OCI-LY3 (cell line): ENCODE results near the gene NUDT1.

ENCODE experiments used
- H2AFZ ChIP-seq: fragments of 200-600, 300-600 bp; shearing (Covaris generic); 2 replicates; pipeline ENCODE4 v1.6.0; 2014; ENCODE audit warnings: antibody characterized with exemption, low read depth, low read length
- H3K27ac ChIP-seq: fragments of 200-600, 300-600 bp; sonication (generic); 2 replicates; pipeline ENCODE4 v1.5.1; 2014; ENCODE audit warnings: mild to moderate bottlenecking, low read length, moderate library complexity, mixed read lengths
- H3K27me3 ChIP-seq: fragments of 200-600, 300-600 bp; sonication (generic); 2 replicates; pipeline ENCODE4 v1.6.1; 2014; ENCODE audit warnings: low read depth, low read length, mixed read lengths
- H3K36me3 ChIP-seq: fragments of 200-600, 300-600 bp; sonication (generic); replicated peaks from 2 replicates; pipeline ENCODE3; 2014; ENCODE audit warnings: low read depth, low read length, mixed read lengths
- H3K4me1 ChIP-seq: fragments of 300-600, 200-600 bp; sonication (generic); 2 replicates; pipeline ENCODE4 v1.6.1; 2014; ENCODE audit warnings: low read length, mixed read lengths
- H3K4me2 ChIP-seq: fragments of 200-600, 300-600 bp; sonication (generic); 2 replicates; pipeline ENCODE4 v1.6.1; 2014; ENCODE audit warnings: low read length, mixed read lengths
- H3K4me3 ChIP-seq: fragments of 300-600, 200-600 bp; sonication (generic); 2 replicates; pipeline ENCODE4 v1.5.1; 2014; ENCODE audit warnings: antibody characterized with exemption, mild to moderate bottlenecking, low read length, moderate library complexity
- H3K79me2 ChIP-seq: fragments of 300-600, 200-600 bp; shearing (Covaris generic); 2 replicates; pipeline ENCODE4 v1.6.1; 2014; ENCODE audit warnings: mild to moderate bottlenecking, low read length, mixed read lengths
- H3K9ac ChIP-seq: fragments of 300-600, 200-600 bp; shearing (Covaris generic); 2 replicates; pipeline ENCODE4 v1.6.0; 2014; ENCODE audit warnings: mild to moderate bottlenecking, low read length, moderate library complexity
- H3K9me3 ChIP-seq: fragments of 200-600, 300-600 bp; shearing (Covaris generic); 2 replicates; pipeline ENCODE4 v1.6.1; 2014; ENCODE audit warnings: low read length, mixed read lengths; ENCODE audit not compliant: insufficient read depth
- H4K20me1 ChIP-seq: fragments of 200-600, 300-600 bp; sonication (generic); 2 replicates; pipeline ENCODE4 v1.6.1; 2016; ENCODE audit warnings: low read length, mixed read lengths; ENCODE audit not compliant: insufficient read depth
- EZH2phosphoT487 ChIP-seq: fragments of 200-600 bp; shearing (Covaris generic); IDR thresholded peaks from 2 replicates; pipeline ENCODE4 v1.6.1; 2018; ENCODE audit warnings: antibody characterized with exemption, mixed run types, low read depth
- TF ChIP-seq, protein P1 (sequence below): fragments of 200-600, 300-600 bp; sonication (generic); IDR thresholded peaks from 2 replicates; pipeline ENCODE4 v1.5.1; 2014; ENCODE audit warnings: antibody characterized with exemption, low read length, low read depth

The NUDT1 gene

DNA sequence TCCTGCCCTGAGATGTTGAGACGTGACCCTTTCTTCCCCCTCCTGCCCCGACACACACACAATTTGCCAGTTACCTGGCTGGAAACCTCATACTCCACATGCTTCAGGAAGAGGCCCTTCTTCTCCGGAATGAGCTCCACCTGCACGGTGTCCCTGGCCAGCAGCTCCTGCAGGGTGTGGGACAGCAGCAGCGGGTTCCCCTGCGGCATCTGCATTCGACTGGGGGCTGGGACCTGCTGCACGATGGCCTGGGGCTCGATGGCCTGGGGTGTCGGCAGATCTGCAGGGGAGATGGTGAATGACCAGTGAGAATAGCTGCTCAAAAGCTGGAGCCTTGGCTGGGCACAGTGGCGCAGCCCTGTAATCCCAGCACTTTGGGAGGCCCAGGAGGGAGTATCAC lies 36.0 kb downstream of the NUDT1 start:
- Histone ChIP-seq H3K4me2 (no peak overlapping the region), H3K9ac (no peak overlapping the region), H4K20me1 (no peaks in the 10 kb centered on the region; the same call in 1 of the 2 replicates), H3K4me3 (no peak overlapping the region), H2AFZ (no peak overlapping the region), H3K27ac (no peak overlapping the region), H3K36me3 (no peaks in the 10 kb centered on the region), H3K27me3 (no peaks in the 10 kb centered on the region), H3K79me2 (peaks cover 6% of the 10 kb centered on the region; the same call in 1 of the 2 replicates), H3K4me1 (no peaks in the 10 kb centered on the region), H3K9me3 (no peaks in the 10 kb centered on the region)
- TF ChIP-seq, protein P1, sequence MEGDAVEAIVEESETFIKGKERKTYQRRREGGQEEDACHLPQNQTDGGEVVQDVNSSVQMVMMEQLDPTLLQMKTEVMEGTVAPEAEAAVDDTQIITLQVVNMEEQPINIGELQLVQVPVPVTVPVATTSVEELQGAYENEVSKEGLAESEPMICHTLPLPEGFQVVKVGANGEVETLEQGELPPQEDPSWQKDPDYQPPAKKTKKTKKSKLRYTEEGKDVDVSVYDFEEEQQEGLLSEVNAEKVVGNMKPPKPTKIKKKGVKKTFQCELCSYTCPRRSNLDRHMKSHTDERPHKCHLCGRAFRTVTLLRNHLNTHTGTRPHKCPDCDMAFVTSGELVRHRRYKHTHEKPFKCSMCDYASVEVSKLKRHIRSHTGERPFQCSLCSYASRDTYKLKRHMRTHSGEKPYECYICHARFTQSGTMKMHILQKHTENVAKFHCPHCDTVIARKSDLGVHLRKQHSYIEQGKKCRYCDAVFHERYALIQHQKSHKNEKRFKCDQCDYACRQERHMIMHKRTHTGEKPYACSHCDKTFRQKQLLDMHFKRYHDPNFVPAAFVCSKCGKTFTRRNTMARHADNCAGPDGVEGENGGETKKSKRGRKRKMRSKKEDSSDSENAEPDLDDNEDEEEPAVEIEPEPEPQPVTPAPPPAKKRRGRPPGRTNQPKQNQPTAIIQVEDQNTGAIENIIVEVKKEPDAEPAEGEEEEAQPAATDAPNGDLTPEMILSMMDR = no peak
- TF ChIP-seq EZH2phosphoT487 = no peak

DNA sequence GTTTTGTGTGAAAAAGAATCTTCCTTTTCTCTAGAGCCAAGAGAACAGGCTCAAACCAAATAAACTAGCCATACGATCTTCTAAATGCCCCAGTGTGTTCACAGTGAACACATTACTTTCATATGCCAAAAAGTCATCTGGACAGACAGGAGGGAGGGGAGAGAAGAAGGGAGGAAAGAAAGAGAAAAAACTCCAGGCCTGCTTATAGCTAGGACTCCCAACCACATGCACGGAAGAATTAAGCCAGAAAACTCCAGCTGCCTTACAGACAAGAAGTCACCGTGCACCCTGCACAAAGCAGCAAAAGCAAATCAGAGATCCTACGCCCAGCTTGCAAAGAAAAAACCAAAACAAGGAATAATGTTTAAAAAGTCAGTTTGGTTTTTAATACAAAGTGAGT lies 37.9 kb downstream of the NUDT1 start:
- Histone ChIP-seq H3K4me3 (no peak overlapping the region), H2AFZ (no peak overlapping the region), H3K27ac (no peak overlapping the region), H3K9ac (no peak overlapping the region), H3K9me3 (no peaks in the 10 kb centered on the region), H3K27me3 (no peaks in the 10 kb centered on the region), H3K4me1 (no peaks in the 10 kb centered on the region), H3K4me2 (no peak overlapping the region), H4K20me1 (no peaks in the 10 kb centered on the region; the same call in 1 of the 2 replicates), H3K36me3 (no peaks in the 10 kb centered on the region), H3K79me2 (peaks cover 6% of the 10 kb centered on the region; the same call in 1 of the 2 replicates)
- TF ChIP-seq, protein P1 = no peak
- no peak for TF ChIP-seq EZH2phosphoT487

DNA sequence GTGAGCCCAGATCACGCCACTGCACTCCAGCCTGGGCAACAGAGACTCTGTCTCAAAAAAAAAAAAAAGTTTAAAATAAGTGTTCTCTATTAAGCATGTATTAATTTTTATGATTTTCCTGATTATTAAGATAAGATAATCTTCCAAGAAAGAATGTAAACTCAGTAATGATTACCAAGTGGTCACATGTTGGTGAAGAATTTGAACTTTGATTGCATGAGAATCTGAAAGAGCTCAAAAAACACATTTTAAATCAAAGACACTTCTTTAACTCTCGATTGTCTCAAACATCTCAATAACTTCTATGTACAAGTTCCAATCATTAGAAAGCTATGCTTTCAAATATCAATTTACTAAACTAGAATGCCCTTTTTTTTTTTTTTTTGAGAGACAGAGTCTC lies 38.4 kb downstream of the NUDT1 start:
- Histone ChIP-seq H4K20me1 (no peaks in the 10 kb centered on the region; the same call in 1 of the 2 replicates), H2AFZ (no peak overlapping the region), H3K4me3 (no peak overlapping the region), H3K79me2 (peaks cover 6% of the 10 kb centered on the region; the same call in 1 of the 2 replicates), H3K27me3 (no peaks in the 10 kb centered on the region), H3K9ac (no peak overlapping the region), H3K4me2 (no peak overlapping the region), H3K4me1 (no peaks in the 10 kb centered on the region), H3K9me3 (no peaks in the 10 kb centered on the region), H3K27ac (no peak overlapping the region), H3K36me3 (no peaks in the 10 kb centered on the region)
- TF ChIP-seq EZH2phosphoT487 = no peak
- TF ChIP-seq, protein P1 = no peak

DNA sequence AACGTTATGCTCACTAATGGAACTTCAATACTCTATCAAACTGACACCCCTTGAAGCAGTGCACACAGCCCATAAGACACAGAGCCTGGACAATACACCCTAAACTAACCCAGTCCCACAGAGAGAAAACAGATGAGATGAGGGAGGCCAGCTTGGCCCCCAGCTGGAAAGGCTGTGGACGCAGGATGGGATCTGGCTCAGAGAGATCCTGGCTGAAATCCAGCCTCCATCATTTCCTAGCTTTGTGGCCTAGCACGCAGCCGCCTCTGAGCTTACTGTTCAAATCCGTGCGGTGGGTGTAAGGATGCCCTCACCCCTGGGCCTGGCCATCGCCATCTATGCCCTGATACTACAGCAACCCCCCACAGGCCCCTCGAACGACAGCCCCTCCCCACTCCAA lies 39.5 kb downstream of the NUDT1 start:
- H2AFZ ChIP-seq = no peak overlapping the region
- no peak overlapping the region for H3K4me3 ChIP-seq
- H3K9ac ChIP-seq = no peak overlapping the region
- no peaks in the 10 kb centered on the region; the same call in 1 of the 2 replicates for H4K20me1 ChIP-seq
- H3K27ac ChIP-seq = no peak overlapping the region
- H3K4me2 ChIP-seq = no peak overlapping the region
- H3K4me1 ChIP-seq = no peaks in the 10 kb centered on the region
- H3K9me3 ChIP-seq = no peaks in the 10 kb centered on the region
- no peaks in the 10 kb centered on the region for H3K36me3 ChIP-seq
- H3K79me2 ChIP-seq = peaks cover 6% of the 10 kb centered on the region; the same call in 1 of the 2 replicates
- no peaks in the 10 kb centered on the region for H3K27me3 ChIP-seq
- TF ChIP-seq EZH2phosphoT487 = no peak
- TF ChIP-seq, protein P1 = no peak
